K562 (cell line): ENCODE measurements around the gene MRPL10. TPM values are rescaled to one million over a fixed set of nuclear protein-coding genes. Genes with fewer than 3 reads are reported as not detected.

Experiments used
- CEBPB ChIP-seq: fragments of 450-650 bp; IDR thresholded peaks from 2 replicates; pipeline ENCODE4 v1.6.1; 2016; ENCODE audit warnings: missing genetic modification characterization, missing compliant biosample characterization
- FUS ChIP-seq: fragments of 200-400 bp; formaldehyde crosslinking; optimal IDR thresholded peaks from 2 replicates; pipeline ENCODE3; 2017; ENCODE audit warnings: low read depth, low read length
- GABPB2 ChIP-seq: fragments of 250-450 bp; sonication (Bioruptor Pico); conservative IDR thresholded peaks from 2 replicates; pipeline ENCODE4 v1.5.1; 2021; ENCODE audit warnings: mild to moderate bottlenecking
- NBN ChIP-seq: fragments of 450-650 bp; IDR thresholded peaks from 2 replicates; pipeline ENCODE4 v1.6.1; 2016; ENCODE audit warnings: low read depth, mild to moderate bottlenecking
- NR1H2 ChIP-seq: sonication (generic); formaldehyde crosslinking; IDR thresholded peaks from 2 replicates; pipeline ENCODE4 v1.4.0; 2020; ENCODE audit warnings: mild to moderate bottlenecking, missing genetic modification reagents
- PHTF2 ChIP-seq: fragments of 250-450 bp; sonication (Bioruptor Pico); IDR thresholded peaks from 2 replicates; pipeline ENCODE4 v1.5.0; 2021; ENCODE audit warnings: mild to moderate bottlenecking
- ZBTB2 ChIP-seq: fragments of 450-650 bp; IDR thresholded peaks from 2 replicates; pipeline ENCODE4 v1.6.1; 2016; ENCODE audit warnings: antibody characterized with exemption
- ZBTB33 ChIP-seq: sonication (generic); formaldehyde crosslinking; IDR thresholded peaks from 2 replicates; pipeline ENCODE4 v1.8.1; 2023; ENCODE audit warnings: mild to moderate bottlenecking, missing genetic modification reagents
- ZBTB40 ChIP-seq, 2 experiments: fragments of 450-650 bp in 1 of 2; sonication (generic) in 1 of 2; formaldehyde crosslinking in 1 of 2; IDR thresholded peaks; 2 replicates each; pipeline versions ENCODE4 v1.7.1 to v1.9.0; 2016 to 2022; ENCODE audit warnings: inconsistent platforms in 1 of 2, mild to moderate bottlenecking in 1 of 2, missing genetic modification reagents in 1 of 2
- ZBTB43 ChIP-seq: sonication (generic); formaldehyde crosslinking; IDR thresholded peaks from 2 replicates; pipeline ENCODE4 v1.8.0; 2023; ENCODE audit warnings: mild to moderate bottlenecking, missing genetic modification reagents
- ZC3H8 ChIP-seq: fragments of 450-650 bp; IDR thresholded peaks from 2 replicates; pipeline ENCODE4 v1.6.1; 2017
- ZNF512 ChIP-seq: IDR thresholded peaks from 2 replicates; pipeline ENCODE4 v1.6.1; 2016; ENCODE audit warnings: missing genetic modification characterization, missing compliant biosample characterization
- ZNF717 ChIP-seq: fragments of 250-450 bp; sonication (Bioruptor Pico); IDR thresholded peaks from 2 replicates; pipeline ENCODE4 v1.5.0; 2021
- polyA plus RNA-seq, 8 experiments: library from polyadenylated mRNA; depleted of rRNA in 4 of 8; stranded (reverse) in 5 of 8; unstranded in 3 of 8; fragments of >200 nt; fragmentation: Nextera tagmentation in 2 of 8; fragmentation: Illumina TruSeq in 1 of 8; extraction: Ambion mirVana in 2 of 8; extraction: Trizol in 1 of 8; gene quantifications; 2 replicates each; pipeline versions ENCODE4 v1.2.1 to v1.2.3, GENCODE V29; 2011 to 2014; ENCODE audit warnings: inconsistent platforms in 1 of 8, missing spikeins in 1 of 8
- total RNA-seq, 7 experiments: library from RNA; depleted of rRNA in 6 of 7; stranded (reverse); fragments of >200 nt in 6 of 7; fragmentation: Illumina TruSeq in 2 of 7; extraction: Trizol in 2 of 7; gene quantifications; 2 replicates each; pipeline versions ENCODE4 v1.2.1 to v1.2.3, GENCODE V29; 2011 to 2021; ENCODE audit warnings: low replicate concordance in 1 of 7

Gene MRPL10
- total and polyA plus RNA-seq, 9 of the 15 experiments (the other 6 are each of a cell fraction or from before 2014, with no cell fraction given) = 27.8 to 105 (median 67.3) TPM

GRCh38 chr17:47810200-47810821 lies 21.0 kb downstream of the MRPL10 start (continued):
- TF ChIP-seq ZBTB33 = no peak
- no peak for TF ChIP-seq ZC3H8
- no peak for TF ChIP-seq ZNF512 (tag)
- TF ChIP-seq ZBTB2 = no peak
- TF ChIP-seq ZBTB43 (CRISPR knock-in tag) = no peak
- no peak for TF ChIP-seq PHTF2 (CRISPR knock-in tag)
- no peak for TF ChIP-seq ZNF717 (CRISPR knock-in tag)
- TF ChIP-seq ZBTB40 (IDR thresholded peaks at IDR 0.05) = no peak
- TF ChIP-seq ZBTB40 (CRISPR knock-in tag; IDR thresholded peaks at IDR 0.05) = no peak
- TF ChIP-seq NR1H2 (CRISPR knock-in tag) = no peak
- no peak for TF ChIP-seq FUS
- TF ChIP-seq GABPB2 (CRISPR knock-in tag) = no peak
- TF ChIP-seq CEBPB (tag) = no peak
- no peak for TF ChIP-seq NBN
